Upper lobe of left lung (tissue), 4 donors: Measurements from ENCODE around the gene TP63.

Experiments
- POLR2AphosphoS5 ChIP-seq, 2 donors: sonication (generic); formaldehyde crosslinking; IDR thresholded peaks; one replicate each; pipeline ENCODE4 v1.5.1; 2017; ENCODE audit warnings: antibody characterized with exemption in 2 of 2
- TF ChIP-seq, protein P1 (sequence below), 6 experiments: fragments of 450-650 bp in 4 of 6; fragments of 200-600 bp in 2 of 6; sonication (generic) in 2 of 6; IDR thresholded peaks; one replicate each; pipeline ENCODE4 v1.5.1; 2016 to 2019; ENCODE audit warnings: antibody characterized with exemption in 6 of 6

DNA sequence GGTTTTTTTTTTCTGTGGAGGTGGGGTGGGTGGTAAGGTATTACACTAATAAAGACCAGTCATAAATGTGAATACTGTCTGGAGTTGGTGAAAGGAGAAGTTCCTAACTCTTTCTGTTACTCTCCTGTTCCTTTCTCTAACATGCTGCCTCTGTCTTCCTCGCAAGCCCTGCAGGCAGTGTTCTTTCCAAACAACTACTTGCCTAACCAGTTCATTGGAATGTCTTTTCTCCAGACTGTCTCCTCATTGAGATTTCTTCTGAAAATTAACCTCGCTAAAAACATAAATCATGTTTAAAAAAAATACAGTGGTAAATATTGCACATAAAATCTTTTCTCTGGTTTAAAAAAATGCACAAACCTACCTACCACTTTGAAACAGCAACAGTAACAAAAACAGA lies 135.2 kb downstream of the TP63 start:
- TF ChIP-seq, protein P1, sequence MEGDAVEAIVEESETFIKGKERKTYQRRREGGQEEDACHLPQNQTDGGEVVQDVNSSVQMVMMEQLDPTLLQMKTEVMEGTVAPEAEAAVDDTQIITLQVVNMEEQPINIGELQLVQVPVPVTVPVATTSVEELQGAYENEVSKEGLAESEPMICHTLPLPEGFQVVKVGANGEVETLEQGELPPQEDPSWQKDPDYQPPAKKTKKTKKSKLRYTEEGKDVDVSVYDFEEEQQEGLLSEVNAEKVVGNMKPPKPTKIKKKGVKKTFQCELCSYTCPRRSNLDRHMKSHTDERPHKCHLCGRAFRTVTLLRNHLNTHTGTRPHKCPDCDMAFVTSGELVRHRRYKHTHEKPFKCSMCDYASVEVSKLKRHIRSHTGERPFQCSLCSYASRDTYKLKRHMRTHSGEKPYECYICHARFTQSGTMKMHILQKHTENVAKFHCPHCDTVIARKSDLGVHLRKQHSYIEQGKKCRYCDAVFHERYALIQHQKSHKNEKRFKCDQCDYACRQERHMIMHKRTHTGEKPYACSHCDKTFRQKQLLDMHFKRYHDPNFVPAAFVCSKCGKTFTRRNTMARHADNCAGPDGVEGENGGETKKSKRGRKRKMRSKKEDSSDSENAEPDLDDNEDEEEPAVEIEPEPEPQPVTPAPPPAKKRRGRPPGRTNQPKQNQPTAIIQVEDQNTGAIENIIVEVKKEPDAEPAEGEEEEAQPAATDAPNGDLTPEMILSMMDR (IDR thresholded peaks at IDR 0.05): no peak
- no peak for TF ChIP-seq POLR2AphosphoS5 (IDR thresholded peaks at IDR 0.05)
